GM08714 (cell line): Measurements from ENCODE around the gene TRNP1.
"Not testable (repeated sequence)": the region's sequence is repeated elsewhere in the genome, so short reads cannot be mapped to it uniquely, and the experiment has no call there.

Experiments
- H3K4me3 ChIP-seq: fragments of 200-500 bp; sonication (Bioruptor generic); 2 replicates; pipeline ENCODE4 v1.5.1; 2014; ENCODE audit warnings: mild to moderate bottlenecking, low read length, inconsistent platforms
- ZNF274 ChIP-seq: IDR thresholded peaks from 2 replicates; pipeline ENCODE4 v1.6.1; 2012; ENCODE audit warnings: mild to moderate bottlenecking, low read depth, low read length

Gene TRNP1, protein sequence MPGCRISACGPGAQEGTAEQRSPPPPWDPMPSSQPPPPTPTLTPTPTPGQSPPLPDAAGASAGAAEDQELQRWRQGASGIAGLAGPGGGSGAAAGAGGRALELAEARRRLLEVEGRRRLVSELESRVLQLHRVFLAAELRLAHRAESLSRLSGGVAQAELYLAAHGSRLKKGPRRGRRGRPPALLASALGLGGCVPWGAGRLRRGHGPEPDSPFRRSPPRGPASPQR

DNA sequence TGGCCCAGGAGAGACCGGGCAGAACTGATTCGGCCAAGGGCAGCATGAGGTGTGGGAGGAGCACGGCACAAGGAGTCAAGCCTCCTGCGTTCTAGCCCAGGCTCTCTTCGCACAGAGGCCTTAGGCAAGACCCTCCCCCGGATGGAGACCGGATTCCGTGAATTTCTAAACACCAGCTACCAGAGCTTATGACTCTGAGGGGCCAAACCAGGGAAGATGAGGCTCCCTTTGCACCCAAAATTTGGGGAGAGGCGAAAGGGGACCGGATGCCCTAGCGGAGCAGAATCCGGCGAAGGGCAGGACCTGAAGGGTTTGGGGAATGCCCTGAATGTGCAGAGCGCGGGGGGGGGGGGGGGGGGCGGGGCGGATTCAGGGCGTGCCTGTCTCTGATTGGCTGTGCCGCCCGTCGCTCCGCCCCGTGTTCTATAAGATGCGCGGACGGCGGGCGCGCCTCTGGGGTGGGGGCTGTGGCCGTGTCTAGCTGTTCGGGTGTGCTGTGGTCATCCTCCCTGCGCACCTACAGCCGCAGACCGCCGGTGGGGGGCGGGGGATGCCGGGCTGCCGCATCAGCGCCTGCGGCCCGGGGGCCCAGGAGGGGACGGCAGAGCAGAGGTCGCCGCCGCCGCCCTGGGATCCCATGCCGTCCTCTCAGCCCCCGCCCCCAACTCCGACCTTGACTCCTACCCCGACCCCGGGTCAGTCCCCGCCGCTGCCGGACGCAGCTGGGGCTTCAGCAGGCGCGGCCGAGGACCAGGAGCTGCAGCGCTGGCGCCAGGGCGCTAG is at the start of gene TRNP1:
TRNP1 (plus strand) TSS at position 456 of the 783 bp plus-strand sequence; CDS start at position 551, 95 bp downstream.
- peak within 1 kb of the TSS; percentile 53; the same call in 1 of the 2 replicates for H3K4me3 ChIP-seq
- TF ChIP-seq ZNF274, result no peak

DNA sequence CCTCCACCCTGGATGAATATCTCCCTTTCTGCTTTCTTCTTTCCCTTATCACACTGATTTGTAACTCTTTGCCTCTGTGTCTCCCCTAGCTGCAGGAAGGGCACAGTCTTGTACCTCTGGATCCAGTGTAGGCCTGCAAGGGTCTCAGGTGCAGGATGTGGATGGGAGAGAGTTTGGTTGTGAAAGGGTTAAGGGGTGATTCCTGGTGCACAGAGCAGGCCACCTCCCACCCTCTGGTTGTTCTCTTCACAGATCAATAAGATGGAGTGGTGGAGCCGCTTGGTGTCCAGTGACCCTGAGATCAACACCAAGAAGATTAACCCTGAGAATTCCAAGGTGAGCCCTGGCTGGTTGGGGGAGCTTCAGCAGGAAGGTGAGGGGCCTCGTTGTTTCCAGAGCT is 48.4 kb upstream of the TRNP1 start:
- H3K4me3 ChIP-seq, result no peak overlapping the region

DNA sequence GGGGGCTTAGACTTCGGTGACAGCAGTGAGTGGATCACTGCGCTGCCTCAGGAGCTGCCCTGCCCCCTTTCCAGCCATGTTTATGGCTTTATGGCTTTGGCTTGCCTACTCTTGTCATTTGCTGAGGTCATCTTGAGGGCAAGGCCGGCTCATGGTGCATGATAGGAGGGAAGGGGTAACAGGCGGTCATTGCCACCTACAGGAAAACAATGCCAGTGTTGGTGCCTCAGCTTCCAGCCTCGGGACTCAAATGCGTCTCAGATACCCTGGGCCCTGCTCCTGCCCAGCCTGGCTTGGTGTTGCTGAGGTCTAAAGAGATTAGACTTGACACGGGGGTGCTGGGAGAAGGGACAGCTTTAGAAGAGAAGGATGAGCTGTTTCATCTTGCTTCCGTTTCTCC is 47.8 kb upstream of the TRNP1 start:
- H3K4me3 ChIP-seq, result no peak overlapping the region
- TF ChIP-seq ZNF274, result no peak

More for the DNA sequence above, 48.4 kb upstream of the TRNP1 start:
- no peak for TF ChIP-seq ZNF274

DNA sequence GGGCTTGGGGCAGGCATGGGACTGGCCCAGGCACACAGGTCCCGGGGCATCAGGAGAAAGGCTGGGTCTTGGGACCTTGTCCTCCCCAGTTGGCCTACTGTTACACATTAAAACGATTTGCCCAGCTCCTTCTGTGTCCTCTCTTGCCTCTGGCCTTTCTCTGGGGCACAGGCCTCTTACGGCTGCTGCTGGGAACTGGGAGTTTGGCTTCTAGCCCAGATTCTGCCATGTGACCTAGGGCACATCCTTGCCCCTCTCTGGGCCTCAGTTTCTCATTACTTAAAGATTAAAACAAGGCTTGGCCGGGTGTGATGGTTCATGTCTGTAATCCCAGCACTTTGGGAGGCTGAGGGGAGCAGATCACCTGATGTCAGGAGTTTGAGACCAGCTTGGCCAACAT is 47.2 kb upstream of the TRNP1 start:
- no peak overlapping the region for H3K4me3 ChIP-seq
- TF ChIP-seq ZNF274, result no peak

DNA sequence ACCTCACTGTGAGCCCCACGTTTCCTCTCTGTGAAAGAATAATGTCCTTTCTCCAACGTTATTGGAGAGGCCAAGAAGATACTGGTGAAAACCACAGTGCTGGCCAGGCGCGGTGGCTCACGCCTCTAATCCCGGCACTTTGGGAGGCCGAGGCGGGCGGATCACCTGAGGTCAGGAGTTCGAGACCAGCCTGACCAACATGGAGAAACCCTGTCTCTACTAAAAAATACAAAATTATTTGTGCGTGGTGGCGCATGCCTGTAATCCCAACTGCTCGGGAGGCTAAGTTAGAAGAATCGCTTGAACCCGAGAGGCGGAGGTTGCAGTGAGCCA is 44.8 kb upstream of the TRNP1 start:
- not testable (repeated sequence) for H3K4me3 ChIP-seq

DNA sequence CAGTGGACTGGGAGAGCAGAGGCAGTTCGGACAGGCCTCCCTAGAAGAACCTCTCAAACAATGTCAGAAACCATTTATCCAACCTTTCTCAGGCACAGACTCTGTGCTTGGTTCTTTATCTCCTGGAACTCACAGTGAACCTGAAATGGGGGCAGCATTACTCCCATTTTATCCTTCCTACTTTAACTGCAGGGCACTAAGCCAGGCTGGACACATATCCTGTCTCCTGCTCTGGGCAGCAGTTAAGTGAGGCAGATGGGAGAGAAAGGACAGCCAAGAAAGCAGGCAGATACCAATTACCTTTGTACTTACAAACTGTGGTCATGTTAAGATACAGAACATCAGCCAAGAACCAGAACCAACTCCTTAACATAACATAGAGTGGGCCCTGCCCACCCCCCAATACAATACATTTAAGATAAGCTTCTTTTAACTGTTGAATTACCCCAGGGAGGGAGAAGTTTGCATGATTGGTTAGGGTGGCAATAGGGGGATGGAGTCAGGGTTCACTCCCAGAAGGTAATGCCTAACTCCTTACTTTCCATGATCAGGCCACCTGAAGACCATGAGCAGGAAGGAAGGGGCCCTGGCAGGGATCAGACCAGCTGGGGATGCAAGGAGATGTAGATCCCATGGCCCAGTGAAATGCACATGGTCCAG is 44.1 kb upstream of the TRNP1 start:
- no peak overlapping the region for H3K4me3 ChIP-seq
- TF ChIP-seq ZNF274, result no peak

DNA sequence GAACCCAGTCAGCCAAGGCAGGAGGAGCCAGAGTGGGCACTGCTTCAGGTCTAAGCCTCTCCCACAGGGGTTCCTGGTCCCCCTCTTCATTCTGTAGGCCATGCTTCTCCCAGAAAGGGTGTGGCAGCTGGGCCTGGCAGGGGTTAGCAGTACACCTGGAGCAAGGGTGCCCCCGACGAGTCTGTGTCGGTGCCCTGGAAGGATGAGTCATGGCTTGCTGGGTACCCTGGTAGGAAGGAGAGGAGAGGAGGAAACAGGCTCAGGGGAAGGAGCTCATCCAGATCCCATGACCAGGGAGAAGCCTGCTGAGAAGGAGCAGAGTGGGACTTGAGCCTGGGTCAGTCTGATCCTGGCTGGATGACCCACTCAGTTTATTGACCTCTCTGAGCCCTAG is 43.6 kb upstream of the TRNP1 start:
- H3K4me3 ChIP-seq, result no peak overlapping the region
- TF ChIP-seq ZNF274, result no peak

DNA sequence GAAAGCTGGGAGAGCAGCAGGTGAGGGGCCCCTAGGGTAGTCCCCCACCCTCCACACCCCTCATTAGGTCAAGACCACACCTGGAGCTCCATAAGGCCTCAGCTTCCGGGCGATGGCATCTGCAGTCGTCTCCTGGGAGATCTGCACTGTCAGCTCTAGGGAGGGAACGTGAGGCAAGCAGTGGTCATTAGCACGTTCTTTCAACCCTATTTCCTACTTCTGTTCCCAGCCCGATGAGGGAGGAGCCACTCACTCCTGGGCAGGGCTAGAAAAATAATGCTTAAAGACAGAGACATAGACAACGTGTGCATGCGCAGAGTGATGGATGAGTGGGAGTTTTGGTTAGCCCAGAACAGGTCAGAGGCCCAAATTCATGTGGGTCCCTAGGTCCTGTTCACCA is 42.9 kb upstream of the TRNP1 start:
- H3K4me3 ChIP-seq, result no peak overlapping the region
- no peak for TF ChIP-seq ZNF274

DNA sequence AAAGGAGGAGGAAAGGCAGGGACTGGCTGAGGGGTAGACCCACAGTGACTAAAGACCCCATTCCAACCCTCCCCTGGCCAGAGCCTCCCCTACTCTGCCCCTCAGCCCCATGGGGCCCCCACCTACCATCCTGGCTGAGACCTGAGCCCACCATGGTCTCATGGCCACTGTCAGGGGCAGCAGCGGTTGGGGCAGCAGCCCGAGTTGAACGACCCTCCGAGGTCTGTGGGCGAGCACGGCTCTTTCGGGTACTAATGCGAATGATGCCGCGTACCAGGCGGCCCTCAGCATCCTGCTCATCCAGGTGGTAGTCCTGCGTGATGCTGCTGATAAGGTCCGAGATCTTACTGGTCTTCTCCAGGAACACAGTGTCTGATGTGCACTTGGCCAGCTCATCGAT is 42.3 kb upstream of the TRNP1 start:
- no peak overlapping the region for H3K4me3 ChIP-seq
- no peak for TF ChIP-seq ZNF274

DNA sequence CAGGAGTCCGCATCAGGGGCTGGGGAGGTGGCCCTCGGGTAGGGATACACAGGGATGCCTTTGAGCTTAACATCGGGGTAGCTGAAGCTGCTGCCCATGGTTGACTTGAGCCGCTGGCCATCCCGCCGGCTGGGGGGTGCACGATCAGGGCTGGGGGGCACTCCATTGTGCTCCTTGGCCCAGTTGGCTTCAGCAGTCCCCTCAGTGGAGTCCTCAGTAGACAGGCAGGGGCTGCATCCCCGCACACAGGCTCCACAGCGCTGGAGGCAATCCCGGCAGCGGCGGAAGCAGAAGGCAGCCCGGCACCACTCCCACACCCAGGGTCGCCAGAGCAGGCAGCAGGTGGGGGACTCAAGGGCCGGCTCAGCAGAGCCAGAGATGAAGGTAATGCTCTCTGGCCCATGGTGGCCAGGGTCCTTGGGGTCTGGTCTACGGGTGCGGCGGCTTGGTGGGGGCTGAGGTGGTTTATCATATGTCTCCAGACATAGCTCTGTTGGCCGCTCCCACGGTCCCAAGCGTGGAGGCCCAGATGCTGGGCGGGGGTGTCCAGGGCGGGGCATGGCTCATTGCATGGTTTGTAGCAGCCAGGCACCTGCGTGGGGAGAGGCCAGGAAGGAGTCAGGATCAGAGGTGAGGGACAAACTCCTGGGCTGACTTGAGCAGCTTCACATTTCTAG is 41.5 kb upstream of the TRNP1 start:
- H3K4me3 ChIP-seq, result no peak overlapping the region
- TF ChIP-seq ZNF274, result no peak

DNA sequence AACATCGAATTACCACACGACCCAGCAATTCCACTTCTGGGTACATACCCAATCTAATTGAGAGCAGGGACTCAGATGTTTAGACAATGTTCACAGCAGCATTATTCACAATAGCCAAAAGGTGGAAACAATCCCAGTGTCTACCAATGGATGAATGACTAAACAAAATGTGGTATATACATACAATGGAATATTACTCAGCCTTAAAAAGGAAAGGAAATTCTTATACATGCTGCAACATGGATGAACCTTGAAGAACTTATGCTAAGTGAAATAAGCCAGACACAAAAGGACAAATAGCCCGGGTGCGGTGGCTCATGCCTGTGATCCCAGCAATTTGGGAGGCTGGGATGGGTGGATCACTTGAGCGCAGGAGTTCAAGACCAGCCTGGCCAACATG is 40.1 kb upstream of the TRNP1 start:
- no peak for TF ChIP-seq ZNF274
- no peak overlapping the region for H3K4me3 ChIP-seq

DNA sequence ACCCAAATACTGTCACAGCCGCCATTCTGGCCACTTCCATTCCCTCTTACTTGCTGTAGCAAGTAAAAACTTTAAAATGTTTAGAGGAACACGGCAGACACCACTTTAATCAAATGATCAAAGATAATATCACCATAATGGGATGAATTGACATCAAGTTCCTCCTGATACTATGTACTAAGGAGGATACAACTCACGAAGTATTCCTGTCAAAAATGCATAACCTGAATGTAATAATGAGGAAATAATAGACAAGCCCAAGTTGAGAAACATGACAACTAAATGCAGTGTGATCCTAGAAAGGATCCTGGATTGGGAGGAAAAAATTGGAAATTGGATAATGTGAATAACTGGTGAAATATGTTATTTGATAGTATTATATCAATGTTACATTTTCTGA is 37.2 kb upstream of the TRNP1 start:
- TF ChIP-seq ZNF274, result no peak
- no peak overlapping the region for H3K4me3 ChIP-seq

DNA sequence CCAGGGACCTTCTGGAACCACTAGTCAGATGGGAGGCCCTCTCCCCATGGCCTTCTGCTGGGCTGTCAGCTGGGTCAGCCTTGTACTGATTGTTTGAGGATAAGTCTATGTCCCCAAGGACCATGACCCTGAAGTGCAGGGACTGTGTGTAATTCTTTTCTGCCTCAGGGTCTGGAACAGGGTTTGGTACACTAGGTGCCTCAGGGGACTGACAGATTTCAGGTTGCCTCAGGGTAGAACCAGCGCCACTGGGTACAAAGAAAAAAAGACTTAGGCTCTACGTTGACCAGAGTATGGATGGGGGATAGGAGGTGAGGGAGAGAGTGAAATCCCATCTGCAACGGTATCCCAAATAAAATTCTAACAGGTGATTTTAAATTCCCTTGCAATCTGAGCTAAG is 36.2 kb upstream of the TRNP1 start:
- TF ChIP-seq ZNF274, result no peak
- no peak overlapping the region for H3K4me3 ChIP-seq

DNA sequence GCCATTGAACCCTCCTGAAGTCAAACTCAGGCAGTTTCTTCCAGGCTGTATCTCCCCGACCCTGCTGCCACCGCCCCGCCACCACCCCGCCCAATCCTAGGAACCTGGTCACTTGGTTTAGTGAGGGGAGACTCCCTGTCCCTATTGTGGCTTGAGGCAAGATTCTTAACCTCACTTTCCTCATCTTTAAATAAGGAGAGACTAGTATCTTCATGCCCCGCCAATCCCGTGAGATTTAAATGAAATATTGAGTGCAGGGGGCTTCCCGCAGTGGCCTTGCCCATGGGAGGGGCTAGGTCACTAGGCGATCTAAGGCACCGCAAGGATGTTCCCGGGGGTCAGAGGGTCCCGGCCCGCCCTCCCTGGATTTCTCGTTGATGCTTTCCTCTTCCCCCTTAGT is 34.2 kb upstream of the TRNP1 start:
- TF ChIP-seq ZNF274, result no peak
- H3K4me3 ChIP-seq, result no peak overlapping the region

DNA sequence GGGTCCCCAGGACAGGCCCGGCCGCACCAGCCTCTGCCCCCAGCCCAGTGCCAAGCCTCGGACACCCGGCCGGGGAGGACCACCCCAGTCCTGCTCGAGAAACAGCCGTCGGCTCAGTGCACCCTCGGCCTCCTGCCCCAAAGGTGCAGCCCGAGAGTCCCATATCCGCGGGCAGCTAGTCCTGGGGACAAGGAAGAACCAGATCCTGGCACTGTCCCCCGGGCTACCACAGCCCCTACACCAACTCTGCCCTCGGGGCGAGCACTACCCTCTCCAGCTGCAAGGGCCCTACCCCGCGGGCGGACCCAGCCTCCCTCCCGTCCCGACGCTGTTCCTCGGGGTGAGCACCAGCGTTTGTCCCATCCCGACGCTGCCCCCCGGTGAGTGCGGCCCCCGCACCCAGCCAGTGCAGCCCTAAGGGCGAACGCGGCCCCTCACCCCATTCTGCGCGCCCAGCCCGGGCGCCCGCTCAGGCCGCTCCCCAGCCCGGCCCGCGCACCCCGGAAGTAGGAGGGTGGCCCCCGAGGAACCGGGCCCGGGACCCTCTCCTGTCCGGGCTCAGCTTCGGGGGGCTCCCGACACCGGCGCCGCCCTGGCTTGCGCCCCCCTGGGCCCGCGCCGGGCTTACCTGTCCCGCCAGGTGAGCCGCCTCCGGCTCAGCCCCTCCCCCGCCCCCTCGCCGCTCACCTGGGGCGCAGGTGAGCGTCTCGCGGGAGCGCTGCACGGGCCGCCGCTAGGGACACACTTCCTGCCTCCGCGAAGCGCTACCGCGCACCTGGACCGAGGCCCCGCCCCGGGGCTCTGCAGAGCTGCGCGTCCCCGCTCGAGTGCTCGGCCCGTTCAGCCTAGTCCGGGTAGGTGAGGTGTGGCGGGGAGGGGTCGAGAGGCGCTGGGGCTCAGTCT is 33.5 kb upstream of the TRNP1 start, which contains the start of gene KDF1:
KDF1 (minus strand) TSS at position 747 of the 903 bp plus-strand sequence. CDS start 8,088 bp downstream, outside the sequence.
- no peak for TF ChIP-seq ZNF274
- peak within 1 kb of the TSS; percentile 39; the same call in 1 of the 2 replicates for H3K4me3 ChIP-seq
